H9 (cell line): ENCODE data around the gene SEMA3G. TPM values are rescaled to one million over a fixed set of nuclear protein-coding genes. Genes with fewer than 3 reads are reported as not detected.

Source experiments
- DNase-seq: peaks from one replicate; pipeline ENCODE4 v3.0.0-alpha.2; 2017
- H2AFZ ChIP-seq: one replicate; pipeline ENCODE4 v1.6.1; 2013; ENCODE audit warnings: mild to moderate bottlenecking, low read length, control low read depth, moderate library complexity
- H2AK5ac ChIP-seq: 2 replicates; pipeline ENCODE4 v1.6.1; 2013; ENCODE audit warnings: low read length, control low read depth, mixed read lengths; ENCODE audit not compliant: insufficient read length
- H2BK120ac ChIP-seq: one replicate; pipeline ENCODE4 v1.6.1; 2013; ENCODE audit warnings: low read depth, mild to moderate bottlenecking, low read length, control low read depth, inconsistent platforms; ENCODE audit not compliant: poor library complexity, severe bottlenecking
- H2BK12ac ChIP-seq: 2 replicates; pipeline ENCODE4 v1.6.1; 2013; ENCODE audit warnings: low read length, control low read depth, mixed read lengths, low read depth; ENCODE audit not compliant: insufficient read length
- H2BK15ac ChIP-seq: 2 replicates; pipeline ENCODE4 v1.6.1; 2013; ENCODE audit warnings: low read depth, low read length, control low read depth
- H2BK20ac ChIP-seq: one replicate; pipeline ENCODE4 v1.6.1; 2013; ENCODE audit warnings: low read depth, mild to moderate bottlenecking, low read length, control low read depth, inconsistent platforms; ENCODE audit not compliant: poor library complexity, severe bottlenecking
- H2BK5ac ChIP-seq: 2 replicates; pipeline ENCODE4 v1.6.1; 2013; ENCODE audit warnings: low read length, control low read depth, mixed read lengths; ENCODE audit not compliant: insufficient read length
- H3K14ac ChIP-seq: 2 replicates; pipeline ENCODE4 v1.6.1; 2013; ENCODE audit warnings: low read length, control low read depth; ENCODE audit not compliant: insufficient read depth
- H3K18ac ChIP-seq: 2 replicates; pipeline ENCODE4 v1.6.1; 2013; ENCODE audit warnings: low read depth, mild to moderate bottlenecking, mixed read lengths, low read length, control low read depth; ENCODE audit not compliant: insufficient read length
- H3K23ac ChIP-seq: 2 replicates; pipeline ENCODE4 v1.6.1; 2013; ENCODE audit warnings: low read length, control low read depth, mixed read lengths, low read depth; ENCODE audit not compliant: insufficient read length
- H3K23me2 ChIP-seq: 2 replicates; pipeline ENCODE4 v1.6.1; 2013; ENCODE audit warnings: low read depth, mild to moderate bottlenecking, mixed read lengths, low read length, control low read depth; ENCODE audit not compliant: insufficient read length, poor library complexity, severe bottlenecking
- H3K27ac ChIP-seq: 2 replicates; pipeline ENCODE4 v1.5.1; 2013; ENCODE audit warnings: low read length, control low read depth, mixed read lengths, low read depth; ENCODE audit not compliant: insufficient read length
- H3K27me3 ChIP-seq: 2 replicates; pipeline ENCODE4 v1.6.1; 2013; ENCODE audit warnings: low read length, control low read depth, inconsistent platforms; ENCODE audit not compliant: insufficient read depth
- H3K4ac ChIP-seq: 2 replicates; pipeline ENCODE4 v1.6.1; 2013; ENCODE audit warnings: low read depth, mild to moderate bottlenecking, control low read depth, inconsistent platforms, low read length, moderate library complexity
- H3K4me1 ChIP-seq: 2 replicates; pipeline ENCODE4 v1.6.1; 2013; ENCODE audit warnings: low read length, control low read depth, inconsistent platforms; ENCODE audit not compliant: insufficient read depth
- H3K4me2 ChIP-seq: 2 replicates; pipeline ENCODE4 v1.6.1; 2013; ENCODE audit warnings: low read length, control low read depth, mixed read lengths; ENCODE audit not compliant: insufficient read length, insufficient read depth
- H3K56ac ChIP-seq: 2 replicates; pipeline ENCODE4 v1.6.1; 2013; ENCODE audit warnings: low read depth, mild to moderate bottlenecking, mixed read lengths, low read length, control low read depth; ENCODE audit not compliant: insufficient read length
- H3K79me1 ChIP-seq: 2 replicates; pipeline ENCODE4 v1.6.1; 2013; ENCODE audit warnings: low read depth, mild to moderate bottlenecking, moderate library complexity, low read length, control low read depth, inconsistent platforms; ENCODE audit not compliant: insufficient read depth, poor library complexity, severe bottlenecking
- H3K79me2 ChIP-seq: 2 replicates; pipeline ENCODE4 v1.6.1; 2013; ENCODE audit warnings: low read length, control low read depth, inconsistent platforms; ENCODE audit not compliant: insufficient read depth
- H3K9ac ChIP-seq: 2 replicates; pipeline ENCODE4 v1.6.1; 2013; ENCODE audit warnings: low read length, control low read depth, mixed read lengths; ENCODE audit not compliant: insufficient read length; ENCODE audit errors: extremely low read depth
- H3K9me3 ChIP-seq: one replicate; pipeline ENCODE4 v1.6.1; 2013; ENCODE audit warnings: low read depth, low read length, inconsistent platforms; ENCODE audit not compliant: control insufficient read depth
- H3T11ph ChIP-seq: one replicate; pipeline ENCODE4 v1.6.1; 2013; ENCODE audit warnings: mild to moderate bottlenecking, low read length, control low read depth, inconsistent platforms
- H4K20me1 ChIP-seq: one replicate; pipeline ENCODE4 v1.6.1; 2013; ENCODE audit not compliant: control insufficient read depth, insufficient read length, insufficient read depth
- H4K5ac ChIP-seq: 2 replicates; pipeline ENCODE4 v1.6.1; 2013; ENCODE audit warnings: low read depth, mild to moderate bottlenecking, mixed read lengths, low read length, control low read depth; ENCODE audit not compliant: insufficient read length
- H4K8ac ChIP-seq: replicated peaks from 2 replicates; pipeline ENCODE4 v1.6.1; 2013; ENCODE audit warnings: low read length, control low read depth, mixed read lengths, low read depth; ENCODE audit not compliant: insufficient read length
- H4K91ac ChIP-seq: 2 replicates; pipeline ENCODE4 v1.6.1; 2013; ENCODE audit warnings: low read depth, mild to moderate bottlenecking, moderate library complexity, mixed read lengths, low read length, control low read depth; ENCODE audit not compliant: insufficient read length
- H3K27ac Mint-ChIP-seq, 3 experiments: 2 replicates in 2 of 3; 3 replicates in 1 of 3; pipeline ENCODE4 v1.8.0; 2020 to 2021; ENCODE audit warnings: mixed read lengths in 3 of 3, mild to moderate bottlenecking in 1 of 3, moderate library complexity in 1 of 3
- H3K27me3 Mint-ChIP-seq: 2 replicates; pipeline ENCODE4 v1.8.0; 2021; ENCODE audit warnings: low read depth, mild to moderate bottlenecking, moderate library complexity, mixed read lengths
- H3K36me3 Mint-ChIP-seq, 3 experiments: 2 replicates in 2 of 3; 3 replicates in 1 of 3; pipeline ENCODE4 v1.8.0; 2020 to 2021; ENCODE audit warnings: low read depth in 3 of 3, mixed read lengths in 3 of 3; ENCODE audit not compliant: insufficient read depth in 1 of 3
- H3K4me1 Mint-ChIP-seq, 2 experiments: 2 replicates each; pipeline ENCODE4 v1.8.0; 2020; ENCODE audit warnings: mixed read lengths in 2 of 2
- H3K4me3 Mint-ChIP-seq, 2 experiments: 2 replicates in 1 of 2; 3 replicates in 1 of 2; pipeline ENCODE4 v1.8.0; 2020 to 2021; ENCODE audit warnings: mild to moderate bottlenecking in 2 of 2, mixed read lengths in 2 of 2, moderate library complexity in 1 of 2
- H3K9me3 Mint-ChIP-seq, 2 experiments: 2 replicates in 1 of 2; 3 replicates in 1 of 2; pipeline ENCODE4 v1.8.0; 2020; ENCODE audit warnings: mild to moderate bottlenecking in 2 of 2, mixed read lengths in 2 of 2, moderate library complexity in 1 of 2
- WGBS: extraction: QIAGEN DNeasy Blood & Tissue Kit; methylation state at CpG from one replicate; pipeline ENCODE4 v1.1.7; 2013; ENCODE audit warnings: missing lambda C conversion rate, low lambda C conversion rate, mixed read lengths; ENCODE audit not compliant: insufficient read length; ENCODE audit errors: extremely low coverage; 5-methylcytosine and 5-hydroxymethylcytosine counted together
- total RNA-seq: library from RNA; stranded (reverse); gene quantifications from 2 replicates; pipeline ENCODE4 v1.2.1, GENCODE V29; 2021
- TF ChIP-seq, protein P1 (sequence below): fragments of 200-600 bp; sonication (generic); conservative IDR thresholded peaks from 3 replicates; pipeline ENCODE4 v1.8.0; 2021; ENCODE audit warnings: antibody characterized with exemption, mild to moderate bottlenecking

SEMA3G gene
- total RNA-seq, 1 experiment from 2014 or later: 2.4 TPM

DNA sequence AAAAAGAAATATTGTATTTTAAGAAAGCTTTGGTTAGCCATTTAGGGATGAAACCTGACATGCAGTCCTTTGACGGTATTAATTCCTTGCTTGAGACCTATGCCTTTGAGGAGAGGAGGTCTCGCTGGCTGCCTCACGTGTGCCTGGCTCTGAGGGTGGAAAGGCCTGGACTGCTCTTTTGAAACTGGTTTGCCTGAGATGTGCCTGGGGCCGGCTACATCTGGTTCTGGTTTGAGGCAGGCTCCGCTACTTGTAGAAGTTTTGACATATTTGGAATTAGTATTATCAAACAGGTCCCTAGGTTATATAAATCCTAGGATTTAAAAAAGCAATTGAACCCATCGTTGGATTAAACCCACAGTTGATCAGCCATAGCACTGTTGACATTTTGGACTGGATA lies 17.0 kb upstream of the SEMA3G start:
- Histone ChIP-seq H3T11ph (no peak overlapping the region), H4K91ac (no peak overlapping the region), H3K79me1 (peaks cover 10% of the 10 kb centered on the region), H2BK15ac (no peak overlapping the region), H4K5ac (no peak overlapping the region), H3K9me3 (no peaks in the 10 kb centered on the region), H4K8ac (no peak overlapping the region), H2AFZ (no peak overlapping the region), H3K18ac (no peak overlapping the region), H3K9ac (no peak overlapping the region), H3K79me2 (peaks cover 2% of the 10 kb centered on the region; the same call in 1 of the 2 replicates), H2BK12ac (no peak overlapping the region), H2BK120ac (no peak overlapping the region), H3K4me2 (no peak overlapping the region), H2AK5ac (no peak overlapping the region), H3K4ac (no peak overlapping the region), H3K4me1 (no peaks in the 10 kb centered on the region; the same call in 1 of the 2 replicates), H3K14ac (no peak overlapping the region), H3K23ac (no peak overlapping the region), H2BK20ac (no peak overlapping the region), H4K20me1 (no peaks in the 10 kb centered on the region), H3K23me2 (no peaks in the 10 kb centered on the region), H3K27me3 (no peaks in the 10 kb centered on the region), H3K56ac (no peak overlapping the region), H3K27ac (no peak overlapping the region), H2BK5ac (no peak overlapping the region)
- DNase-seq: no peak
- peaks cover 8 to 15% of the 10 kb centered on the region in 2 experiments for H3K4me1 Mint-ChIP-seq
- no CpG with 5 or more reads among the region's 6 CpGs for WGBS
- H3K9me3 Mint-ChIP-seq: no peaks in the 10 kb centered on the region
- TF ChIP-seq, protein P1, sequence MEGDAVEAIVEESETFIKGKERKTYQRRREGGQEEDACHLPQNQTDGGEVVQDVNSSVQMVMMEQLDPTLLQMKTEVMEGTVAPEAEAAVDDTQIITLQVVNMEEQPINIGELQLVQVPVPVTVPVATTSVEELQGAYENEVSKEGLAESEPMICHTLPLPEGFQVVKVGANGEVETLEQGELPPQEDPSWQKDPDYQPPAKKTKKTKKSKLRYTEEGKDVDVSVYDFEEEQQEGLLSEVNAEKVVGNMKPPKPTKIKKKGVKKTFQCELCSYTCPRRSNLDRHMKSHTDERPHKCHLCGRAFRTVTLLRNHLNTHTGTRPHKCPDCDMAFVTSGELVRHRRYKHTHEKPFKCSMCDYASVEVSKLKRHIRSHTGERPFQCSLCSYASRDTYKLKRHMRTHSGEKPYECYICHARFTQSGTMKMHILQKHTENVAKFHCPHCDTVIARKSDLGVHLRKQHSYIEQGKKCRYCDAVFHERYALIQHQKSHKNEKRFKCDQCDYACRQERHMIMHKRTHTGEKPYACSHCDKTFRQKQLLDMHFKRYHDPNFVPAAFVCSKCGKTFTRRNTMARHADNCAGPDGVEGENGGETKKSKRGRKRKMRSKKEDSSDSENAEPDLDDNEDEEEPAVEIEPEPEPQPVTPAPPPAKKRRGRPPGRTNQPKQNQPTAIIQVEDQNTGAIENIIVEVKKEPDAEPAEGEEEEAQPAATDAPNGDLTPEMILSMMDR: no peak
- no peak overlapping the region for H3K27ac Mint-ChIP-seq
- no peaks in the 10 kb centered on the region for H3K27me3 Mint-ChIP-seq
- peaks cover 37 to 75% (median 73%) of the 10 kb centered on the region in 3 experiments; a peak in 6 of 7 replicates for H3K36me3 Mint-ChIP-seq
- no peak overlapping the region for H3K4me3 Mint-ChIP-seq
